H9 (cell line): Measurements from ENCODE around the gene SMARCD2. TPM values are rescaled to one million over a fixed set of nuclear protein-coding genes. Genes with fewer than 3 reads are reported as not detected.
A peak's percentile ranks its signal among the peaks of the same experiment; 100 is the strongest.

Source experiments
- DNase-seq: peaks from one replicate; pipeline ENCODE4 v3.0.0-alpha.2; 2017
- H2AFZ ChIP-seq: one replicate; pipeline ENCODE4 v1.6.1; 2013; ENCODE audit warnings: mild to moderate bottlenecking, low read length, control low read depth, moderate library complexity
- H2AK5ac ChIP-seq: 2 replicates; pipeline ENCODE4 v1.6.1; 2013; ENCODE audit warnings: low read length, control low read depth, mixed read lengths; ENCODE audit not compliant: insufficient read length
- H2BK120ac ChIP-seq: one replicate; pipeline ENCODE4 v1.6.1; 2013; ENCODE audit warnings: low read depth, mild to moderate bottlenecking, low read length, control low read depth, inconsistent platforms; ENCODE audit not compliant: poor library complexity, severe bottlenecking
- H2BK12ac ChIP-seq: 2 replicates; pipeline ENCODE4 v1.6.1; 2013; ENCODE audit warnings: low read length, control low read depth, mixed read lengths, low read depth; ENCODE audit not compliant: insufficient read length
- H2BK15ac ChIP-seq: 2 replicates; pipeline ENCODE4 v1.6.1; 2013; ENCODE audit warnings: low read depth, low read length, control low read depth
- H2BK20ac ChIP-seq: one replicate; pipeline ENCODE4 v1.6.1; 2013; ENCODE audit warnings: low read depth, mild to moderate bottlenecking, low read length, control low read depth, inconsistent platforms; ENCODE audit not compliant: poor library complexity, severe bottlenecking
- H2BK5ac ChIP-seq: 2 replicates; pipeline ENCODE4 v1.6.1; 2013; ENCODE audit warnings: low read length, control low read depth, mixed read lengths; ENCODE audit not compliant: insufficient read length
- H3K14ac ChIP-seq: 2 replicates; pipeline ENCODE4 v1.6.1; 2013; ENCODE audit warnings: low read length, control low read depth; ENCODE audit not compliant: insufficient read depth
- H3K18ac ChIP-seq: 2 replicates; pipeline ENCODE4 v1.6.1; 2013; ENCODE audit warnings: low read depth, mild to moderate bottlenecking, mixed read lengths, low read length, control low read depth; ENCODE audit not compliant: insufficient read length
- H3K23ac ChIP-seq: 2 replicates; pipeline ENCODE4 v1.6.1; 2013; ENCODE audit warnings: low read length, control low read depth, mixed read lengths, low read depth; ENCODE audit not compliant: insufficient read length
- H3K23me2 ChIP-seq: 2 replicates; pipeline ENCODE4 v1.6.1; 2013; ENCODE audit warnings: low read depth, mild to moderate bottlenecking, mixed read lengths, low read length, control low read depth; ENCODE audit not compliant: insufficient read length, poor library complexity, severe bottlenecking
- H3K27ac ChIP-seq: 2 replicates; pipeline ENCODE4 v1.5.1; 2013; ENCODE audit warnings: low read length, control low read depth, mixed read lengths, low read depth; ENCODE audit not compliant: insufficient read length
- H3K27me3 ChIP-seq: 2 replicates; pipeline ENCODE4 v1.6.1; 2013; ENCODE audit warnings: low read length, control low read depth, inconsistent platforms; ENCODE audit not compliant: insufficient read depth
- H3K4ac ChIP-seq: 2 replicates; pipeline ENCODE4 v1.6.1; 2013; ENCODE audit warnings: low read depth, mild to moderate bottlenecking, control low read depth, inconsistent platforms, low read length, moderate library complexity
- H3K4me1 ChIP-seq: 2 replicates; pipeline ENCODE4 v1.6.1; 2013; ENCODE audit warnings: low read length, control low read depth, inconsistent platforms; ENCODE audit not compliant: insufficient read depth
- H3K4me2 ChIP-seq: 2 replicates; pipeline ENCODE4 v1.6.1; 2013; ENCODE audit warnings: low read length, control low read depth, mixed read lengths; ENCODE audit not compliant: insufficient read length, insufficient read depth
- H3K56ac ChIP-seq: 2 replicates; pipeline ENCODE4 v1.6.1; 2013; ENCODE audit warnings: low read depth, mild to moderate bottlenecking, mixed read lengths, low read length, control low read depth; ENCODE audit not compliant: insufficient read length
- H3K79me1 ChIP-seq: 2 replicates; pipeline ENCODE4 v1.6.1; 2013; ENCODE audit warnings: low read depth, mild to moderate bottlenecking, moderate library complexity, low read length, control low read depth, inconsistent platforms; ENCODE audit not compliant: insufficient read depth, poor library complexity, severe bottlenecking
- H3K79me2 ChIP-seq: 2 replicates; pipeline ENCODE4 v1.6.1; 2013; ENCODE audit warnings: low read length, control low read depth, inconsistent platforms; ENCODE audit not compliant: insufficient read depth
- H3K9ac ChIP-seq: 2 replicates; pipeline ENCODE4 v1.6.1; 2013; ENCODE audit warnings: low read length, control low read depth, mixed read lengths; ENCODE audit not compliant: insufficient read length; ENCODE audit errors: extremely low read depth
- H3K9me3 ChIP-seq: one replicate; pipeline ENCODE4 v1.6.1; 2013; ENCODE audit warnings: low read depth, low read length, inconsistent platforms; ENCODE audit not compliant: control insufficient read depth
- H3T11ph ChIP-seq: one replicate; pipeline ENCODE4 v1.6.1; 2013; ENCODE audit warnings: mild to moderate bottlenecking, low read length, control low read depth, inconsistent platforms
- H4K20me1 ChIP-seq: one replicate; pipeline ENCODE4 v1.6.1; 2013; ENCODE audit not compliant: control insufficient read depth, insufficient read length, insufficient read depth
- H4K5ac ChIP-seq: 2 replicates; pipeline ENCODE4 v1.6.1; 2013; ENCODE audit warnings: low read depth, mild to moderate bottlenecking, mixed read lengths, low read length, control low read depth; ENCODE audit not compliant: insufficient read length
- H4K8ac ChIP-seq: replicated peaks from 2 replicates; pipeline ENCODE4 v1.6.1; 2013; ENCODE audit warnings: low read length, control low read depth, mixed read lengths, low read depth; ENCODE audit not compliant: insufficient read length
- H4K91ac ChIP-seq: 2 replicates; pipeline ENCODE4 v1.6.1; 2013; ENCODE audit warnings: low read depth, mild to moderate bottlenecking, moderate library complexity, mixed read lengths, low read length, control low read depth; ENCODE audit not compliant: insufficient read length
- H3K27ac Mint-ChIP-seq, 3 experiments: 2 replicates in 2 of 3; 3 replicates in 1 of 3; pipeline ENCODE4 v1.8.0; 2020 to 2021; ENCODE audit warnings: mixed read lengths in 3 of 3, mild to moderate bottlenecking in 1 of 3, moderate library complexity in 1 of 3
- H3K27me3 Mint-ChIP-seq: 2 replicates; pipeline ENCODE4 v1.8.0; 2021; ENCODE audit warnings: low read depth, mild to moderate bottlenecking, moderate library complexity, mixed read lengths
- H3K36me3 Mint-ChIP-seq, 3 experiments: 2 replicates in 2 of 3; 3 replicates in 1 of 3; pipeline ENCODE4 v1.8.0; 2020 to 2021; ENCODE audit warnings: low read depth in 3 of 3, mixed read lengths in 3 of 3; ENCODE audit not compliant: insufficient read depth in 1 of 3
- H3K4me1 Mint-ChIP-seq, 2 experiments: 2 replicates each; pipeline ENCODE4 v1.8.0; 2020; ENCODE audit warnings: mixed read lengths in 2 of 2
- H3K4me3 Mint-ChIP-seq, 2 experiments: 2 replicates in 1 of 2; 3 replicates in 1 of 2; pipeline ENCODE4 v1.8.0; 2020 to 2021; ENCODE audit warnings: mild to moderate bottlenecking in 2 of 2, mixed read lengths in 2 of 2, moderate library complexity in 1 of 2
- H3K9me3 Mint-ChIP-seq, 2 experiments: 2 replicates in 1 of 2; 3 replicates in 1 of 2; pipeline ENCODE4 v1.8.0; 2020; ENCODE audit warnings: mild to moderate bottlenecking in 2 of 2, mixed read lengths in 2 of 2, moderate library complexity in 1 of 2
- WGBS: extraction: QIAGEN DNeasy Blood & Tissue Kit; methylation state at CpG from one replicate; pipeline ENCODE4 v1.1.7; 2013; ENCODE audit warnings: missing lambda C conversion rate, low lambda C conversion rate, mixed read lengths; ENCODE audit not compliant: insufficient read length; ENCODE audit errors: extremely low coverage; 5-methylcytosine and 5-hydroxymethylcytosine counted together
- total RNA-seq: library from RNA; stranded (reverse); gene quantifications from 2 replicates; pipeline ENCODE4 v1.2.1, GENCODE V29; 2021
- TF ChIP-seq, protein P1 (sequence below): fragments of 200-600 bp; sonication (generic); conservative IDR thresholded peaks from 3 replicates; pipeline ENCODE4 v1.8.0; 2021; ENCODE audit warnings: antibody characterized with exemption, mild to moderate bottlenecking

Gene SMARCD2
- total RNA-seq, 1 experiment from 2014 or later: 68.9 TPM

GRCh38 chr17:63881935-63882601 lies 39.6 kb upstream of the SMARCD2 start, which contains the start of gene GH2:
Gene GH2 (minus strand): TSS chr17:63881944. CDS start chr17:63881801, 143 bp downstream.
- Histone ChIP-seq H3K4me2 (peak within 1 kb of the TSS; percentile 20), H3K79me2 (no peaks in the 10 kb centered on the region), H3K14ac (no peak within 1 kb of the TSS; the same call in 1 of the 2 replicates), H2BK20ac (no peak within 1 kb of the TSS), H2BK120ac (no peak within 1 kb of the TSS), H3K9ac (peak within 1 kb of the TSS; percentile 36), H4K20me1 (no peaks in the 10 kb centered on the region), H3K4ac (no peak within 1 kb of the TSS), H3K27me3 (no peaks in the 10 kb centered on the region), H4K91ac (no peak within 1 kb of the TSS), H2BK5ac (no peak within 1 kb of the TSS), H4K5ac (no peak within 1 kb of the TSS), H4K8ac (no peak within 1 kb of the TSS), H3K9me3 (no peaks in the 10 kb centered on the region), H3K79me1 (no peaks in the 10 kb centered on the region), H3K4me1 (no peaks in the 10 kb centered on the region; the same call in 1 of the 2 replicates), H3T11ph (no peak within 1 kb of the TSS), H2BK15ac (no peak within 1 kb of the TSS; the same call in 1 of the 2 replicates), H3K18ac (no peak within 1 kb of the TSS), H3K23ac (no peak within 1 kb of the TSS), H2AK5ac (no peak within 1 kb of the TSS), H3K27ac (no peak within 1 kb of the TSS), H2BK12ac (no peak within 1 kb of the TSS), H2AFZ (peak within 1 kb of the TSS; percentile 42), H3K23me2 (no peaks in the 10 kb centered on the region), H3K56ac (no peak within 1 kb of the TSS)
- Mint-ChIP-seq H3K27me3 (peaks cover 10% of the 10 kb centered on the region), H3K4me1 (peaks cover 13 to 16% of the 10 kb centered on the region in 2 experiments), H3K27ac (peak within 1 kb of the TSS; percentile 73 to 89 (median 76); a peak in 3 of 7 replicates), H3K9me3 (no peaks in the 10 kb centered on the region; a peak in 1 of 5 replicates), H3K36me3 (no peaks in the 10 kb centered on the region; a peak in 1 of 7 replicates), H3K4me3 (no peak within 1 kb of the TSS; a peak in 1 of 5 replicates)
- WGBS: no CpG with 5 or more reads among the region's 15 CpGs
- TF ChIP-seq, protein P1, sequence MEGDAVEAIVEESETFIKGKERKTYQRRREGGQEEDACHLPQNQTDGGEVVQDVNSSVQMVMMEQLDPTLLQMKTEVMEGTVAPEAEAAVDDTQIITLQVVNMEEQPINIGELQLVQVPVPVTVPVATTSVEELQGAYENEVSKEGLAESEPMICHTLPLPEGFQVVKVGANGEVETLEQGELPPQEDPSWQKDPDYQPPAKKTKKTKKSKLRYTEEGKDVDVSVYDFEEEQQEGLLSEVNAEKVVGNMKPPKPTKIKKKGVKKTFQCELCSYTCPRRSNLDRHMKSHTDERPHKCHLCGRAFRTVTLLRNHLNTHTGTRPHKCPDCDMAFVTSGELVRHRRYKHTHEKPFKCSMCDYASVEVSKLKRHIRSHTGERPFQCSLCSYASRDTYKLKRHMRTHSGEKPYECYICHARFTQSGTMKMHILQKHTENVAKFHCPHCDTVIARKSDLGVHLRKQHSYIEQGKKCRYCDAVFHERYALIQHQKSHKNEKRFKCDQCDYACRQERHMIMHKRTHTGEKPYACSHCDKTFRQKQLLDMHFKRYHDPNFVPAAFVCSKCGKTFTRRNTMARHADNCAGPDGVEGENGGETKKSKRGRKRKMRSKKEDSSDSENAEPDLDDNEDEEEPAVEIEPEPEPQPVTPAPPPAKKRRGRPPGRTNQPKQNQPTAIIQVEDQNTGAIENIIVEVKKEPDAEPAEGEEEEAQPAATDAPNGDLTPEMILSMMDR: peak; percentile 65
- peak; percentile 88 for DNase-seq
